HG02885 (cell line): Measurements from ENCODE around the gene JCAD.
"Not testable (repeated sequence)": the region's sequence is repeated elsewhere in the genome, so short reads cannot be mapped to it uniquely, and the experiment has no call there.

ENCODE experiments used
- ATAC-seq: cut with Tn5 transposase; IDR thresholded peaks from one replicate; pipeline ENCODE4 v1.9.1; 2021; ENCODE audit warnings: mild to moderate bottlenecking; ENCODE audit not compliant: unreplicated experiment, poor library complexity

JCAD gene, protein sequence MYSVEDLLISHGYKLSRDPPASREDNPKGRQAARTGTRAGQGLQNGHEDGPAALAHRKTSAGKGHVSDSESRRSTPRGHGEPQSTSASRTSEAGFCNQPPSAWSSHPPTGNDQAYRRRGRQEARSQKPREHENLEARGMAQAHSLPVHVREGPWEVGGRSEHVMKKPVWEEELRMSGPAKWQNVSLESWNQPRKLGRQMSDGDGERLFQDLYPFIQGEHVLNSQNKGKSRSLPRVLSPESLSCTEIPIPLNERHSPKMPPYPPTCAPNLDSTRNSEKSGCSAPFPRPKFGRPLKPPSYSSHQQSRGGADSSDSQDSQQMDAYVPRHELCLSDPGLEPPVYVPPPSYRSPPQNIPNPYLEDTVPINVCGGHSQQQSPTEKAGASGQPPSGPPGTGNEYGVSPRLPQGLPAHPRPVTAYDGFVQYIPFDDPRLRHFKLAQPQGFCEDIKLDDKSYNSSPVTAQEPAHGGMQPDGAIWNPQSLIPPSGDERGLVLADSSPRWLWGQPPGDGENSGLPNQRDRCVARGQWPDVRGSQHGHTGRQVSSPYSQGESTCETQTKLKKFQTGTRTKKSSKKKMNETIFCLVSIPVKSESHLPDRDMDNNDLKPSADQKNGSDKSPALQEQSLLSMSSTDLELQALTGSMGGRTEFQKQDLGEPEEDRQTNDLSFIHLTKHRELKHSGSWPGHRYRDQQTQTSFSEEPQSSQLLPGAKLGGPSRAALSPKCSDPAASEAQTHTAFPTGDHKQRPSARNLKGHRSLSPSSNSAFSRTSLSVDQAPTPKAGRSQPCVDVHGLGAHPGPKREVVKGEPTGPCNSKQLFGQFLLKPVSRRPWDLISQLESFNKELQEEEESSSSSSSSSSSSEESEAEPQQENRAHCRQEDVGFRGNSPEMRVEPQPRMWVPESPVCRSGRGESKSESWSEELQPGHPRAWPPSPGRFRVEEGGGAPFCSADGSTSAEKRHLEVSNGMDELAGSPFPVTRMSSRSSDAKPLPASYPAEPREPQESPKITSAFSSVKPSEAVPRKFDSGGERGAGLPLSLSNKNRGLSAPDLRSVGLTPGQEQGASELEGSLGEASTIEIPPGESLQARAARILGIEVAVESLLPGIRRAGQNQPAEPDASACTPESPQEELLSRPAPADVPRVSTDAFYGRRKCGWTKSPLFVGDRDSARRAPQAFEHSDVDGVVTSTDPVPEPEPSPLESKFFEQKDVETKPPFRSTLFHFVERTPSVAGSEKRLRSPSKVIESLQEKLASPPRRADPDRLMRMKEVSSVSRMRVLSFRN (N-terminal part only)

DNA sequence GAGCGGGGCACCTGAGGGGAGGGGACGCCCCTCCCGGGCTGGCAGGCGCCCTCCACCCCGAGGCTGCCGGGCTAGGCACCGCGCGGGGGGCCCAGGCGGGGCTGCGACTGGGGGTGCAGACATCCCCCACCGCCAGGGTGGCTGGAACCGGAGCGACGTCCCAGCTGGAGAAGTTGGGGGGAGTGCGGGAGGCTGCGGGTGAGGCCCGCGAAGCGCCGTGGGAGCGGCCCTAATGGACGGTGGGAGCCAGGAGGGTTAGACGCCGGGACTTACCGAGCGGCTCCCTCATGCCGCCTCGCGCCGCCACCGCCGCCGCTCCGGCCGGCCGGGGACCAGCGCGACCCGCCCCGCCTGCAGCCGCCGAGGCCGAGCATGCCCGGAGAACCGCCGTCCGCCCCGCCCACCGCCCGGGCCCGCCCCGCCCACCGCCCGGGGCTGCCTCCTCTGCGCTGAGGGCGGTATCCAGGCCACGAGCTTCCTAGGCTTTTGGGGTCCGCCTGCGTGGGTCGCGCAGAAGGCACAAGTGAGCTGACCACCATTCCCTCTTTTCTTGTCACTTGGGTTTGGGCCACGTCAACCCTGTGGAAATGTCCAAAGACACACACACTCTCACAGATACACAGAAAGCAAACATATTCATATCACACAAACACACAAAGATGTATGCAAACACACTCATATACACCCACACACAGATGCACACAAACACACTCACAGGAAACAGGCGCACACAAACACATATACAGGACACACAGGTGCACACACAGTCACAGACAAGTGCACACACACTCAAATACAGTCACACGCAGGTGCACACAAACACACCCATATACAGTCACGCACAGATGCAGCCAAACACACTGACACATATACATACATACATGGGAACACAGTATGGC is at the start of gene JCAD:
Gene JCAD (minus strand): TSS at position 378 of the 899 bp plus-strand sequence. CDS start 11,774 bp downstream, outside the sequence.
- ATAC-seq: peak; percentile 92

DNA sequence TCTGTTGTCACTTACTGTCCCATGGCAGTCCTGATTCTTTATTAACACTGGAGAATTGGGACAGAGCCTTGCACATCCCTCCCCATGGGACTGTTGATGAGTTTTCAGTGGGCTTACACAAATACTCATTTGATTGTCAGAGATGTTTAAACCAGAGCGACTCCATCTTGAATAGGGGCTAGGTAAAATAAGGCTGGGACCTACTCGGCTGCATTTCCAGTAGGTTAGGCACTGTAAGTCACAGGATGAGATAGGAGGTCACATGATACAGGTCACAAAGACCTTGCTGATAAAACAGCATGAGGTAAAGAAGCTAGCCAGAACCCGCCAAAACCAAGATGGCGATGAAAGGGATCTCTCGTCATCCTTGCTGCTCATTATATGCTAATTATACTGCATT is 47.6 kb upstream of the JCAD start:
- no peak for ATAC-seq

DNA sequence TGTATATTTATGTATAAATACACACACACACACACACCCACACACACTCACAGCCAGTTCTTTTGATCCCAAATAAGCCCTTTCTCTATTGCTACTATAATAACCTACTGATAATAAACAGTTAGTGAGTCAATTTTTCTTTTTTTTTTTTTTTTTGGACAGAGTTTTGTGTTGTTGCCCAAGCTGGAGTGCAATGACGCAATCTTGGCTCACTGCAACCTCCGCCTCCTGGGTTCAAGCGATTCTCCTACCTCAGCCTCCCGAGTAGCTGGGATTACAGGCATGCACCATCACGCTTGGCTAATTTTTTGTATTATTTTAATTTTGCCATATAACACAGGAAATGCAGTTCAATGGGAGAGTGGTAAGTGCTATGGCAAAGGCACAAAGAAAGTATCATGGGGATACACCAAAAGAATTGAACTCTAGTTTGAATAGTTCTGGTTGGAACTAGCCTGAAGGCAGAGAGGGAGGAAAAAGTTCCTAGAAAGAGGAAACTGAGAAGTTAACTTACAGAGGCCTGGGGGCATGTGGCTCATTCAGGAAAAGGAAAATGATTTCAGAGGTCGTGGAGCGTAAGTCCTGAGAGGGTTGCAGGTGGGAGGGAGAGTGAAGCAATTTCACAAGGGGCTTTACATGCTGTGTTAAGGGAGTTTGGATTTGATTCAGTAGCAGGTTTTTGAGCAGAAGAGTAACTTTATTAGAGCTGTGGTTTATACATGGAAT is 44.4 kb upstream of the JCAD start:
- ATAC-seq: no peak

DNA sequence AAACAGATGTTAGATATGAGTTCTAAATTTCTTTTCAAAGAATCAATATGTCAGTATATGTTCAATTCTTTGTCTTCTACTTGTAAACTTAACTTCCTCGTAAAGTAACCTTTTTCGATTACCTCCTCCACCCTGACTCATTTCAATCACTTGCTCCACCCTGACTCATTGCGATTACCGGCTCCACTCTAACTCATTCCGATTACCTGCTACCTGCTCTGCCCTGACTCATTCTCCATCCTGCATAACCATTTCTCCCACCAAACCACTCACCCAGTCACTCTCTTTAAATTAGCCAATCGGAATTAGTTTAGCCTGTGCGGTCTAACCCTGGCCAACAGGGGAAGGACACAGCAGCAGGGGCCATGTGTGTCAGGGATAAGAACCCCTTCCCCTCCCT is 40.3 kb upstream of the JCAD start:
- ATAC-seq: not testable (repeated sequence)

DNA sequence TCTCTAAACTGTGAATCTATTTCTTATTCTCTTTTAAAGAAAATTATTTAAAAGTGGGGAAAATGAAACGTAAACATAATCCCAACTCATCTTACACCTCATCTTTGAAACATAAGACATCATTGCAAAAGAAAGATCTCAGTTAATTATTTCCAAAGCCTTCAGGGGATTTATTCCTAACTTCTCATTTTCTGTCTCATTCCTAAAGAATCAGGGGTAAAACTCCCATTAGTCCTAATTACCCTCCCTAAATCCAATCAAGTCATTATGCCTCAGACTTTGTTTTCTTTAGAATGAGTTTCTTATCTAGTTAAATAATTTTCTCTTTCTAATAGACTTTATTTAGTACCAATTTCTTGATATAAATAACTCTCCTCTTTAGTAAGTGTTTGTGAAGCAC is 39.7 kb upstream of the JCAD start:
- no peak for ATAC-seq

DNA sequence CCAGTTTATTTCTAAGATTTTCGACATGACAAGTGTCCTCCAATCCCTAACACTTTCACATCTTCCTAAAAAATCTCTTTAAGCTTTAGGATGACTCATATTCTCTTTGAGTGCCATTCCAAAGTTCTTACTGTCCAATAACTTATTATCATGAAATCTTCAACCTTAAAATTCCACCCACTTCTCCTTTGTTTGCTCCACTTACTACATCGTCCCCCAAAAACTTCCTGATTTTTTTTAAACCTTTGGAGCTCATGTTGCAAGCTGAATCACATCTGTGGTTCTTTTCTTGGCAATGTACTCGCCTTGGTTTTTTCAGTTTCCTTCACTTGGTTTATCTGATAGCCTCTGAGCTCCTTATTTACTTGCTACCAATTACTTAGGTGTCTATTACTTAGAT is 39.2 kb upstream of the JCAD start:
- ATAC-seq: no peak

DNA sequence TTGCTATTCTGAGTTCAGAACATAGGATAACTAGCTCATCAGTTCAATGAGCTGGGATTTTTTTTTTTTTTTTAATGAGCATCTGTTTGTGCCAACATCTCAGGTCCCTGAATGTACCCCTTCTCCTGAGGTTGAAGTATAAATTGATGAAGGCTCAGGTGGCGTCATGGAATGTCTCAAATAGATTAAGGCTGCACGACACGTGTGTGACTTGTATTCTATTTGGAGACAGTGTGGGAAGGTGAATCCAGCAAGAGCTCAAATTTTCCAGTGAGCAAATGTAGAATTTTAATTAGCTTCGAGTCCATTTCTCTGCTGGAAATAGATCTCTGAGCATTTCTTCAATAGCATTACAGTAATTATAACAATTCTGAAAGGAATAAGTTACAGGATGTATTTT is 37.2 kb upstream of the JCAD start:
- no peak for ATAC-seq

DNA sequence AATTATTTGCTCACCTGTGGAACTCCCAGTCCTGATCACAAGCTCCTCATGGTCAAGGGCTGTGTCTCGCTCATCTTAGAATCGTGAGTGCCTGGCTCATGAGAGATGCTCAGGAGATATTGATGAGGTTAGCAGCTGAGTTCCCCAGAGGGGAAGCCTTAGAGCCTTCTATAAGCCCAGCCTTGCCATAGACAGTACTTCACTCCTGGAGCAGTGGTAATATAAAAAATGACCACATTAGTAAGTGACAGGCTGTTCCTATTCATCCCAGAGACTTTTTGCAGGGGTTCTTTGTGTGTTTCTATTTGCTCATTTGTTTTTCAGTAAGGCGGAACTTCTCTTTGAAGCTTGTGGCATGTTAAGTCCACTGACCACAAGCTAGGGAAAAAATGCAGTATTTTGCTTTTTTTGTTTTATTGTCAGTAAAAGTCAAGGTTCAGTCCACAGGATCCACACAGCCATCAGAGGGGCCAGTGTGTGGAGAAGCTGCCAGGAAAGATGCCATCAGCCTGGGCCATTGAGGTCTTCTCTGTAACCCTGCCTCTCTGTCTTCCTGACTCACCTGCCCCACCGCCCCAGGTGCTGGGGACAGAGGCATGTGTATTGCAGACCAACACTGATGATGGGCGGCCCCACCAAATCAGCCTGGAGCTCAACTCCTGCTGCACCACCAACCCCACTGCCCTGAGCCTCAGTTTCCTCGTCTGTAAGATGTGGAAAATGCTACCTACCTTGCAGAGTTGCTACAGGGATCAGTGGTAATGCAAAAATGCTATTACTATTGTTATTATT is 36.4 kb upstream of the JCAD start:
- ATAC-seq: no peak

DNA sequence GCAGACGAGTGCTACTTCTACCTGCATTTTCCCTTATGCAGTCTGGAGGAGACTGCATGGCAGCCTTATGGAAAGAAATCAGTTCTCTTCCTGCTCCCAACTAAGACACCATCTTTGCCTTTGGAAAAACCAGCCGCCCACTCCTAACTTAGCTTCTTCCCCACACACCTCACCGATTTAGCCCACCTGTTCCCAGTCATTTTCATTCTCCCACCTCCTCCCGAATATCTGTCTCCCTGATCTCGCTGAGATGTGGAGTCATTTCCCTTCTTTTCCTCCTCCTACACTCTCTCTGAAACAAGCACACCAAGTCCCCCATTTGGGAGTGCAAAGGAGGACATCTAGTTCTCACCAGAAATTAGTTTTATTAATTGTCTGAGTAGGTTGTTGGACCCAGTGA is 35.2 kb upstream of the JCAD start:
- ATAC-seq: no peak

DNA sequence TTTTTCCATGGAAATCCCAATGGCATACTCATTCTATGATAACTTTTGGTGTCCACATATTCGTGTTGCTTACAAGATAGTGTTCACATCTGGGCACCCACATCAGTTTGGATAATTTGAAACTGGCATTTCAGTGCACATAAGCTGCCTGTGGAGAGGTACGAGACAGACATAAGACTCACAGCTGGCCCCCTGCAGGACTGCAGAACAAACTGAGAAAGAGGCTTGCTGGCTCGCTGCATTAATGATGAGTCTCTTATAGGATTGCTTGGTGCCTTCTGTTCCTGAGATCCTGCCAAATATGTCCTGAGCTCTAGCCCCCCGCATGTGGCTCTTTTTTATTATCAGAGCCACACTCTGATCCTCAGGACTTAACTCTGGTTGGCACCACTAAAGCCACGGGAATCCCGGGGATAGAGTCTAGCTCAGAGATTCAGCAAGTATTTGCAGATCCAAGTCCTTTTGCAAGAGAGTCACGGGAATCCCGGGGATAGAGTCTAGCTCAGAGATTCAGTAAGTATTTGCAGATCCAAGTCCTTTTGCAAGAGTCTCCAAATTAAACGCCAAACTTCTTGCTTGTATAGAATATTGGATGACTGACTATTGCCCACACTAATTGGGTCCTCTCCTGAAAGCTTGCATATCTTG is 34.0 kb upstream of the JCAD start:
- no peak for ATAC-seq

DNA sequence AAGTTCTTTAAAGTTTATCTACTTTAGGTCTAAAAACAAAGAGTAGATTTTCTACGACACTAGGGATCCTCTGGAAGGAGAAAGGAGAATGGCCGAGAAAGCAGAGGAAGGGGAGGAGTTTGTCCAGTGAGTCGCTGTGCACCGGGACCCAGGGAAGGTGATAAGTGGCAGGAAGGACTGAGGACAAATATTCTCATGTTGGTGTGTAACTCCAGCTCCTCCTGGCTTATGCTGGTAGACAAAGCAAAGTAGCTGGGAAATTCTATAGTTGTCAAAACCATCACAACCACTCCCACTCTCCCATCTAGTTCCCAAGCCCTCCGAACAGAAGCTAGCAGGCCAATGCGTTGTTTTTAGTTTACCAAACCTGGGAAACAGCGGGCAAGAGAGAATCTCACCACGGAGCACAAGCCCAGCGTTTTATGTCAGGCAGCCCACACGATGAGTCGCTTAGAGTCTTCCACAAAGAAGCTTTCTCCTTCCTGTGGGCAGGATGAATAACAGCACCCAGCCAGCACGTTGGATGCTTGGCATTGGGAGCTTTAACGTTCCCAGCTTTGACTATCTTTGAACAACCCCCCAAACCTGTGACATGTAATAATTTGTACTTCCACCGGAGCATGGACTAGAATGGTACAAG is 32.9 kb upstream of the JCAD start:
- ATAC-seq: no peak

DNA sequence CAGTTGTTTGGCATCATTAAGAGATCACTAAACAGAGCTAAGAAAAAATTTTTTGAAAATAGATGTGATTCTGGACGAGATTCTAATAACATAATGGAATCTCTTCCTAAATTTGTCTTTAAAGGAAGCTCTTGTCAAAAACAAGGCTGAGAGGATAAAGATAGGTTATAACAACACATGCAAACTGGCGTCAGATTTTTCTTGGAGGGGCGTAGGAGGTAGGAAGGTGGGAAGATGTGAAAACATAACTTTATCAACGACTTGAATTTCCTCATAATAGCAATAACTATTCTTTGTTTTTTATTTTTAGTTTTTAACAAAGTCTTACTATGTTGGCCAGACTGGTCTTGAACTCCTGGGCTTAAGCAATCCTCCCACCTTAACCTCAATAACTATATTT is 31.8 kb upstream of the JCAD start:
- ATAC-seq: no peak

DNA sequence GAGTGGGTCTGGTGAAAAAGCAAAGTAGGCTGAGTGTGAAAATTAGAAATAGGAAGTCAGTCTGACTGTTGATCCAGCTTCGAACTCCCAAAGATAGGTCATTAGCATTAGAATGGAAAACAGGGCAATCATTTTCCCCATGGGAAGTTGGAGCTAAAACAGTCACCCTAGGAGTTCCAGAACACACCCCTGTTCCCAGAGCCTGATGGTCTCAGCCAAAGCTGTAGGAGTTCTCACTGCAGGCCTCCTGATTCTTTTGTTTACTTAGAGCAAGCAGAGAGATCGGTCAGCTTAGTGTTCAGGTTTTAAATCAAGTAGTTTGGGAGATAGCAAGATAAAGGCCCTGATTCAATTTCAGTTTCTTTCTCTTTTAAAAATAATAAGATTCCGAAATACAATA is 28.8 kb upstream of the JCAD start:
- ATAC-seq: no peak

DNA sequence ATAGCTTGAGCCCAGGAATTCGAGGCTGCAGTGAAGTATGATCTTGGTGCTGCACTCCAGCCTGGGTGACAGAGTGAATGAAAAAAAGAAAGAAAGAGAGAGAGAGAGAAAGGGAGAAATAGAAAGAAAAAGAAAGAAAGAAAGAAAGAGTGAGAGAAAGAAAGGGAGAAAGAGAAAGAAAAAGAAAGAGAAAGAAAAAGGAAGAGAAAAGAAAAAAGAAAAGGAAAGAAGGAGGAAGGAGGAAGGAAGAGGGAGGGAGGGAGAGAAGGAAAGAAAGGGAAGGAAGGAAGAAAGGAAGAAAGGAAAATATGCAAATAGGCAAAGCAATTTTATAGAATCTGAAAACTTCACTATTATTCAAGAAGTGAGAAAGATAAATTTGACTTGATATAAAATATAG is 24.5 kb upstream of the JCAD start:
- no peak for ATAC-seq

DNA sequence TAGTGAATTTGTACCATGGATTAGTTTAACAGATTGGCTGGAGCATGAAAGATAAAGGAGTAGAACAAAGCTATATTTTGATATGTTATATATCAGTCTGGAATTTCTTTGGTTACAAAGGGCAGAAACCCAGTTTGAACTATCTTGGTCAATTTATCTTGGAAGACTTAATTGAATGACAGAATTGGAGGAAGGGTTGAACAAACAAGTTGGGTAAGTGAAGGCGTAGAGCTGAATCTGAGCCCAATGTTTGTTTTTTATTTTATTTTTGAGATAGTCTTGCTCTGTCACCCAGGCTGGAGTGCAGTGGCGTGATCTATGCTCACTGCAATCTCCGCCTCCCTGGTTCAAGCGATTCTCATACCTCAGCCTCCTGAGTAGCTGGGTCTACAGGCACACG is 21.8 kb upstream of the JCAD start:
- no peak for ATAC-seq

DNA sequence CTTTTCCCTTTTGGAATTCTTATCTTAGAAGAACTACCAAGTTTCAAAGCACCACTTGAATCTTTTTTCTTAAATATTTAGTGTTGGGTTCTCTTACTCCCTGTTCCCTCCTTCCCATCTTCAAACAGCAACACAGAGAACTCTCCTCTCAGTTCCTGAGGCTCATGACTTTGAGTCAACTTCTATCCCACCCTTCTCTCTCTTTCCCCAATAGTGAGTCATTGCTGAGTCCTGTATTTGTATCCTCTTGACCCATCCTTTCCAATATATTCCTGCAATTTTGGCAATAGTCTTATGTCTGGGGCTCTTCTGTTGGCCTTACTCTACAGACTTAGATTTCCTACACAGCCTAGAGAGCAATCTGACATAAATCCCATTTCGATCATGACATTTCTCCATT is 20.8 kb upstream of the JCAD start:
- ATAC-seq: no peak

DNA sequence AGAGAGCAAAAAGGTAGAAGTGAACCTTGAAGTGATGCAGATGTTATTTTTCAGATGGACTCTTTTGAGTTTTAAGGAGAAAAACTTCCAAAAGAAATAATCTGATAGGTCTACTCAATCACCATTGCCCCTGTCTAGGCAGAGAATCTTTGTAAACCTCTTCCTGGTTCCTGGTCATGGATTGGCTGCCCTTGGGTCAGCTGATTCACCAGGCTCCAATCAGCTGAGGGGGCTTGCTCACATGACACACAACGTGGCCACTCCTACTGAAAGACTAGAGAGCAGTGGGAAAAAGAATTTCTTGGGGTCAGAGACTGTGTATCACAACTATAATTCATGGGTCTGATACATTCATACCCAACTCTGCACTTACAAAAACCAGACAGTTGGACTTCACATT is 20.0 kb upstream of the JCAD start:
- no peak for ATAC-seq
